Tibial artery (tissue), 4 donors: Measurements from ENCODE around the gene FAM89A.
"Not testable (repeated sequence)": the region's sequence is repeated elsewhere in the genome, so short reads cannot be mapped to it uniquely, and the experiment has no call there.

Source experiments
- DNase-seq, 2 donors: peaks; one replicate each; pipeline ENCODE4 v3.0.0-alpha.2; 2019
- H3K27ac ChIP-seq, 2 donors: fragments of 200-600 bp; sonication (generic) in 1 of 2; 1 replicate in 1 of 2; 2 replicates in 1 of 2; pipeline ENCODE4 v1.5.1; 2018 to 2019; ENCODE audit warnings: mild to moderate bottlenecking in 1 of 2
- H3K27me3 ChIP-seq, 2 donors: fragments of 200-600 bp; sonication (generic) in 1 of 2; one replicate each; pipeline versions ENCODE4 v1.5.1 to v1.6.0; 2016 to 2019
- H3K36me3 ChIP-seq, 3 donors: fragments of 200-600 bp; sonication (generic) in 2 of 3; one replicate each; pipeline ENCODE4 v1.5.1; 2016 to 2019; ENCODE audit warnings: mild to moderate bottlenecking in 2 of 3
- H3K4me1 ChIP-seq, 4 donors: fragments of 200-600 bp; sonication (generic) in 2 of 4; 1 replicate in 3 of 4; 2 replicates in 1 of 4; pipeline ENCODE4 v1.5.1; 2016 to 2019
- H3K4me3 ChIP-seq, 2 donors: fragments of 200-600 bp; sonication (generic) in 1 of 2; 1 replicate in 1 of 2; 2 replicates in 1 of 2; pipeline ENCODE4 v1.5.1; 2018 to 2019; ENCODE audit warnings: mild to moderate bottlenecking in 2 of 2
- H3K9me3 ChIP-seq, 3 donors: fragments of 200-600 bp; sonication (generic) in 1 of 3; one replicate each; pipeline ENCODE4 v1.5.1; 2016 to 2019
- intact Hi-C: fragments of 100-400 bp; cut with DNase I; formaldehyde crosslinking; loops from one replicate; pipeline ENCODE4 v1.15.0; 2023; ENCODE audit warnings: low total_unique reads
- TF ChIP-seq, protein P1 (sequence below), 2 experiments: fragments of 200-600 bp in 1 of 2; fragments of 450-650 bp in 1 of 2; IDR thresholded peaks; one replicate each; pipeline ENCODE4 v1.5.1; 2017 to 2019; ENCODE audit warnings: antibody characterized with exemption in 2 of 2, mild to moderate bottlenecking in 1 of 2, moderate library complexity in 1 of 2

The FAM89A gene

DNA sequence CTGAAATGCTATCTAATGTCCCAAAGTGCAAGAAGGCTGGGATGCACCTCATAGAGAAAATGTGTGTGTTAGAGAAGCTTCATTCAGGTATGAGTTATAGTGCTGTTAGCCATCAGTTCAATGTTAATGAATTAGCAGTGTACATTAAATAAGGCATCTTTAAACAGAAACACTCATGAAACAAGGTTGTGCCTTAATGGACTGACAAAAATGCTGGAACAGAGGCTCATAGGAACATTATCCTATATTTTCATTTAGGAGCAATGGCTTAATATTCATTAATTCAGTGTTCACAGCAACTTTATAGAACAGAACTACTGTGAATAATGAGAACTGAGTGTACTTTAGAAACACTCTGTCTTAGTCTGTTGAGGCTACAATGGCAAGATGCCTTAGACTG lies 15.2 kb upstream of the FAM89A start:
- no peak overlapping the region for H3K4me3 ChIP-seq
- TF ChIP-seq, protein P1, sequence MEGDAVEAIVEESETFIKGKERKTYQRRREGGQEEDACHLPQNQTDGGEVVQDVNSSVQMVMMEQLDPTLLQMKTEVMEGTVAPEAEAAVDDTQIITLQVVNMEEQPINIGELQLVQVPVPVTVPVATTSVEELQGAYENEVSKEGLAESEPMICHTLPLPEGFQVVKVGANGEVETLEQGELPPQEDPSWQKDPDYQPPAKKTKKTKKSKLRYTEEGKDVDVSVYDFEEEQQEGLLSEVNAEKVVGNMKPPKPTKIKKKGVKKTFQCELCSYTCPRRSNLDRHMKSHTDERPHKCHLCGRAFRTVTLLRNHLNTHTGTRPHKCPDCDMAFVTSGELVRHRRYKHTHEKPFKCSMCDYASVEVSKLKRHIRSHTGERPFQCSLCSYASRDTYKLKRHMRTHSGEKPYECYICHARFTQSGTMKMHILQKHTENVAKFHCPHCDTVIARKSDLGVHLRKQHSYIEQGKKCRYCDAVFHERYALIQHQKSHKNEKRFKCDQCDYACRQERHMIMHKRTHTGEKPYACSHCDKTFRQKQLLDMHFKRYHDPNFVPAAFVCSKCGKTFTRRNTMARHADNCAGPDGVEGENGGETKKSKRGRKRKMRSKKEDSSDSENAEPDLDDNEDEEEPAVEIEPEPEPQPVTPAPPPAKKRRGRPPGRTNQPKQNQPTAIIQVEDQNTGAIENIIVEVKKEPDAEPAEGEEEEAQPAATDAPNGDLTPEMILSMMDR (IDR thresholded peaks at IDR 0.05): no peak
- no peaks in the 10 kb centered on the region for H3K36me3 ChIP-seq
- H3K9me3 ChIP-seq: peaks cover 0 to 9% (median 0%) of the 10 kb centered on the region in 3 donors
- H3K27ac ChIP-seq: no peak overlapping the region
- peaks cover 0 to 12% (median 2%) of the 10 kb centered on the region in 4 donors for H3K4me1 ChIP-seq
- no peaks in the 10 kb centered on the region for H3K27me3 ChIP-seq
- intact Hi-C loops: no loop called here
- no peak for DNase-seq

DNA sequence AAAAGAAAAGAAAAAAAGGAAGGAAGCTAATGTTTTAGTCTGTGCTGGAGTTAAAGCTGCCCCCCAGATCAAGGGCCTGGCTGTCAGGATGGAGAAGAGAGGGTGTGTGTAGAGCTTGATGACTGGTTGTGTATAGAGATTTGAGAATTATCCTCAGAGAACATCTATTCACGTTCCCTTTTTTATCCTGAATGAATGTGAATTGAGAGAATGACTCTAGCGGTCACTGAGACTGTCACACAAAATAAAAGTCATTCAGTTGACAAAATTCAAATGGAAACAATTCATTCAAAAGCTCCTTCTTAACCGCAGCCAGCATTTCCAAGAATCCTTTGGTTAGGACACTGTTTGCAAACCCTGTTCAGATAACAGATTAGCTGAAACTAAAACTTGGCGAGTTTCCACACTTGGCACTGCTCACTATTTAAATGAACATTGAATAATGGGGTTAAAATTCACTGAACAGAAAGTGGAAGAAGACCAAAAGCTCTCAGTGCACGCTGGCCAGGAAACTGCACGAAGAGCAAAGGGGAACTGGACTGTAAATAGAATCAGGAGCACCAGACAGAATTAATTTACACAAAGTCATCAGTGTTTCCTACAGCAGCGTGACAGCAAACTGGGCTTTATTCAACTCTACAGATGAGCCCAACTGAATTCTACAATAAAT lies 13.6 kb upstream of the FAM89A start:
- no peak for DNase-seq
- H3K36me3 ChIP-seq: no peaks in the 10 kb centered on the region
- H3K4me1 ChIP-seq: peaks cover 0 to 12% (median 2%) of the 10 kb centered on the region in 4 donors
- H3K4me3 ChIP-seq: no peak overlapping the region
- intact Hi-C loops: no loop called here
- H3K27ac ChIP-seq: no peak overlapping the region
- peaks cover 0 to 9% (median 0%) of the 10 kb centered on the region in 3 donors for H3K9me3 ChIP-seq
- H3K27me3 ChIP-seq: no peaks in the 10 kb centered on the region
- TF ChIP-seq, protein P1 (IDR thresholded peaks at IDR 0.05): no peak

DNA sequence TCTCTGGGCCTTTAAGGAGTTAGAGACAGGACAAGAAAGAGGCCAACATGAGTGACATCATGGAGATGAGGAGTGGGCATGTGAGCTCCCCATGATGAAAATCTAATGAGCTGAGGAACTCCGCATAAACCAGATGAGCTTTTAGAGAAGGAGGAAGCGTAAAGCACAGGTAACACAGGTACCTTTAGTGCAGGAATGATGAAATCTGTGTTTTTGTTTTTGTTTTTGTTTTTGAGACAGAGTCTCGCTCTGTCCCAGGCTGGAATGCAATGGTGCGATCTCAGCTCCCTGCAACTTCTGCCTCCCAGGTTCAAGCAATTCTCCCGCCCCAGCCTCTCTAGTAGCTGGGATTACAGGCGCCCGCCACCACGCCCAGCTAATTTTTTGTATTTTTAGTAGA lies 12.7 kb upstream of the FAM89A start:
- intact Hi-C loops: no loop called here
- no peaks in the 10 kb centered on the region for H3K27me3 ChIP-seq
- TF ChIP-seq, protein P1 (IDR thresholded peaks at IDR 0.05): no peak
- H3K27ac ChIP-seq: no peak overlapping the region
- no peak overlapping the region for H3K4me3 ChIP-seq
- no peak for DNase-seq
- H3K36me3 ChIP-seq: no peaks in the 10 kb centered on the region
- peaks cover 0 to 12% (median 2%) of the 10 kb centered on the region in 4 donors for H3K4me1 ChIP-seq
- peaks cover 0 to 9% (median 0%) of the 10 kb centered on the region in 3 donors for H3K9me3 ChIP-seq

DNA sequence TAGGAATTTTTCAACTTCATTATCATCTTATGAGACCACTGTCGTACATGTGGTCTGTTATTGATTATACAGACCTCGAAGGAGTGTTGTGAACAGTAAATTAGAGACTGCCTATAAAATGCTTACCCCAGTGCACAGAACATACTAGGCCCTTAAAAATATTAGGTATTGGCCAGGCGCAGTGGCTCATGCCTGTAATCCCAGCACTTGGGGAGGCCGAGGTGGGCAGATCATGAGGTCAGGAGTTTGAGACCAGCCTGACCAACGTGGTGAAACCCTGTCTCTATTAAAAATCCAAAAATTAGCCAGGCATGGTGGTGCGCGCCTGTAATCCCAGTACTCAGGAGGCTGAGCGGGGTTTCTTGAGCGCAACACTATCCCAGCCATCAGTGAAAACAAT lies 10.9 kb upstream of the FAM89A start:
- DNase-seq, H3K4me3 ChIP-seq, H3K9me3 ChIP-seq, H3K27me3 ChIP-seq, intact Hi-C loops, H3K36me3 ChIP-seq, H3K27ac ChIP-seq: not testable (repeated sequence)
- peaks cover 0 to 12% (median 2%) of the 10 kb centered on the region in 4 donors for H3K4me1 ChIP-seq

DNA sequence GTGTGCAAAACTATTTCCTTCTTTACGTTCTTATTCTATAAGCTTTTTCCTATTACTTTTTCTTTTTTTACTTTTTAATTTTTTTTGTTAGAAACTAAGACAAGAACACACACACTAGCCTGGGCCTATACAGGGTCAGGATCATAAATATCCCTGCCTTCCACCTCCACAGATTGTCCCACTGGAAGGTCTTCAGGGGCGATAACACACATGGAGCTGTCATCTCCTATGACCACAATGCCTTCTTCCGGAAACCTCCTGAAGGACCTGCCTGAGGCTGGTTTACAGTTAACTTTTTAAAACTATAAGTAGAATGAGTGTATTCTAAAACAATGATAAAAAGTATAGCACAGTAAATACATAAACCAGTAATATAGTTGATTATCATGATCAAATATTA lies 10.3 kb upstream of the FAM89A start:
- Histone ChIP-seq H3K27me3 (no peaks in the 10 kb centered on the region), H3K36me3 (no peaks in the 10 kb centered on the region), H3K4me3 (no peak overlapping the region), H3K9me3 (peaks cover 0 to 6% (median 0%) of the 10 kb centered on the region in 3 donors), H3K27ac (no peak overlapping the region), H3K4me1 (peaks cover 0 to 12% (median 2%) of the 10 kb centered on the region in 4 donors)
- no peak for DNase-seq
- intact Hi-C loops: no loop called here
- TF ChIP-seq, protein P1 (IDR thresholded peaks at IDR 0.05): no peak

DNA sequence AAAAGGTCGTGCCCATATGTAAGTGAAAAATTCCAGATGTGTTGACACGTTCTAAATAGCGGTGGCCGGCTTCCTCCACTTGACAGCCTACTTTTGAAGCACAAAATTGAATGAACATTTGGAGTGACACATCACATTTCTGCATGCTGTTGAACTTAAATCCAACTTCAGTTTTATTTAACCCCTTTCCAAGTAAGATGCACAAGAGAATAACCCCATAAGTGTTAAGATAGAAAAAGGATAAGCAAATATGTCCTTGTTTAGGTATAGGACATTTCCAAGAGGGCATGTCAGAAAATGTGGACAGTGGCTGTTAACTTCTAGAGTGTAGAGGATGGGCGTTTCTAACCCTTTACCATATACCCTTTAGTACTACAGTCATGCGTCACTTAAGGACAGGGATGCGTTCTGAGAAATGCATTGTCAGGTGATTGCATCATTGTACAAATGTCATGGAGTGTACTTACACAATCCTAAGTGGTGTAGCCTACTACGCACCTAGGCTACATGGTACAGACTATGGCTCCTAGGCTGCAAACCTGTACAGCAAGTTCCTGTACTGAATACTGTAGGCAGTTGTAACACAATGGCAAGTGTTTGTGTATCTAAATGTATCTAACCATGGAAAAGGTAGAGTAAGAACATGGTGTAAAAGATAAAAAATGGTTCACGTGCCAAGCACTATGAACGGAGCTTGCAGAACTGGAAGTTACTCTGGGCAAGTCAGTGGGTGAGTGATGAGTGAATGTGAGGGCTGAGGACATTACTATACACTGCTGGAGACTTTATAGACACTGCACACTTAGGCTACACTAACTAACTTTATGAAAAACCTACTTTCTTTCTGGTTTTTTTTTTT lies 9.3 kb upstream of the FAM89A start:
- Histone ChIP-seq H3K36me3 (no peaks in the 10 kb centered on the region), H3K27me3 (no peaks in the 10 kb centered on the region), H3K4me1 (peaks cover 0 to 12% (median 2%) of the 10 kb centered on the region in 4 donors), H3K27ac (no peak overlapping the region), H3K4me3 (no peak overlapping the region), H3K9me3 (peaks cover 0 to 1% (median 0%) of the 10 kb centered on the region in 3 donors)
- TF ChIP-seq, protein P1 (IDR thresholded peaks at IDR 0.05): no peak
- intact Hi-C loops: no loop called here
- DNase-seq: no peak

DNA sequence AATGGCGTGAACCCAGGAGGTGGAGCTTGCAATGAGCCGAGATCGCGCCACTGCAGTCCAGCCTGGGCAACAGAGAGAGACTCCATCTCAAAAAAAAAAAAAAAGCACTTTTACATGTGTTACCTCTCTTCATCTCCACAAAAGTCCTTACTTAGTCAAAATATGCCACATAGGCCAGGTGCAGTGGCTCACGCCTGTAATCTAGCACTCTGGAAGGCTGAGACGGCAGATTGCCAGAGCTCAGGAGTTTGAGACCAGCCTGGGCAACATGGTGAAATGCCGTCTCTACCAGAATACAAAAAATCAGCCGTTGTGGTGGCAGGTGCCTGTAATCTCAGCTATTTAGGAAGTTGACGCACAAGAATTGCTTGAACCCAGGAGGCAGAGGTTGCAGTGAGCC lies 8.4 kb upstream of the FAM89A start:
- H3K36me3 ChIP-seq, intact Hi-C loops, H3K27ac ChIP-seq, H3K27me3 ChIP-seq, DNase-seq, H3K4me3 ChIP-seq, H3K4me1 ChIP-seq, H3K9me3 ChIP-seq: not testable (repeated sequence)

DNA sequence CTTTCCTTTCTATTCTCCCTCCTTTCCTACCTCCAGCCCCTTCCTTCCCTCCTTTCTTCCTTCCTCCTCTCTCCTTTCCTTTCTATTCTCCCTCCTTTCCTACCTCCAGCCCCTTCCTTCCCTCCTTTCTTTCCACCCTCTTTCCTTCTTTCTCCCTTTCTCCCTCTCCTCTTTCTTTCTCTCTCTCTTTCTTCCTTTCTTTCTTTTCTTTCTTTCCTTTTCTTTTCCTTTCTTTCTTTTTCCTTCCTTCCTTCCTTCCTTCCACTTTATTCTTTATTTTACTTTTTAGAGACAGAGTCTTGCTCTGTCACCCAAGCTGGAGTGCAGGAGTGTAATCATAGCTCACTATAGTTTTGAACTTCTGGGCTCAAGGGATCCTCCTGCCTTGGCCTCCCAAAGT lies 7.5 kb upstream of the FAM89A start:
- H3K9me3 ChIP-seq, H3K36me3 ChIP-seq, DNase-seq, H3K4me3 ChIP-seq, H3K27me3 ChIP-seq, H3K4me1 ChIP-seq, intact Hi-C loops, H3K27ac ChIP-seq: not testable (repeated sequence)
